ENCODE results near the gene PPP1R1C. TPM values are rescaled to one million over a fixed set of nuclear protein-coding genes. Genes with fewer than 3 reads are reported as not detected.

Gene PPP1R1C
- total RNA-seq, 1 experiment from 2014 or later: 2.8 TPM

DNA sequence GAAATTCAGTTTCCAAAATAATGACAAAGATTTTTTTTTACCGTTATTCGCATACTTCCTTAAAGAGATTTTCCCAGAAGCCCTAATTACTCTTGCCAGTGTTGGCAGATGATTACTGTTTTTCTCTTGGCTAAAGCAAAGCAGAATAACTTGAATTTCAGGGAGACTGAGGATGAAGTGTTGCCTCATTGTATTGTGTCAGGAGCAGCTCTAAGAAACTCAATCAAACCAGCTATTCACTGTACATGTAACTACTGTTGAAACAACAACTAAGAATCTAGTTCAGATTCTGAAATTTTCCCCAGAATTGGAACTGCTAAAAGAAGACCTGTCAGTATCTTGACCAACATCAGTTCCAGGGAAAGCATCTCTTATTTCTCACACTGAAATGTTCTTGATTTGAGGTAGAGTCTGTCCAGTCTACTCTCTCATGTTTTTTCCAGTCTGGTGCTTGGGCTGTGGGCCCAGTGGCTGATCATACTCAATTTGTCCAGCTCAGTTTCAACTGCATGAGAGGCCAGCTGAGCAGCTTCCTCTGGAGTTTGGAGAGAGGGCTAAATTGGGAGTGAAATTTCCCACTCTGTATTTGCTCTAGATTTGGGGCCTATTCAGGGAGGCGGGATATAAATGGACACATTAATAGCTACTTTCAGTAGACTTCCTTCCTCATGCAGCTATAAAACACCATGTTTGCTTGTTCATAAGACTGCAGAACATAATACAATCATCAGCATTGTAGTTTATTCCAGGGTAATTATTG lies 78.5 kb downstream of the PPP1R1C start:
- Mint-ChIP-seq H3K27ac (ENCODE audit: unreplicated experiment) (no peak overlapping the region), H3K27me3 (ENCODE audit: insufficient read depth, unreplicated experiment) (no peaks in the 10 kb centered on the region), H3K9me3 (ENCODE audit: unreplicated experiment) (no peaks in the 10 kb centered on the region), H3K4me1 (ENCODE audit: low read depth, unreplicated experiment) (peaks cover 4% of the 10 kb centered on the region), H3K36me3 (ENCODE audit: insufficient read depth, unreplicated experiment) (no peaks in the 10 kb centered on the region), H3K4me3 (ENCODE audit: unreplicated experiment) (no peak overlapping the region)
- H3K4me3 ChIP-seq (ENCODE audit: low read depth, low read length): no peak overlapping the region
- intact Hi-C loops (cut with micrococcal nuclease; ENCODE audit: unreplicated experiment): no loop called here
- no peaks in the 10 kb centered on the region; the same call in 1 of the 2 replicates for H3K4me1 ChIP-seq
- ChIA-PET POLR2A (no interaction called here), CTCF (no interaction called here)
- no peaks in the 10 kb centered on the region for H3K36me3 ChIP-seq (ENCODE audit: control insufficient read depth, insufficient read depth, low read length)
- no peaks in the 10 kb centered on the region for H3K9me3 ChIP-seq
- no TSS peak for BruUV-seq (replicated peaks)
- no peak for DNase-seq
- no peaks in the 10 kb centered on the region for H3K27me3 ChIP-seq (replicated peaks; ENCODE audit: control insufficient read depth, insufficient read depth, low read length)
- TF ChIP-seq, protein P1, sequence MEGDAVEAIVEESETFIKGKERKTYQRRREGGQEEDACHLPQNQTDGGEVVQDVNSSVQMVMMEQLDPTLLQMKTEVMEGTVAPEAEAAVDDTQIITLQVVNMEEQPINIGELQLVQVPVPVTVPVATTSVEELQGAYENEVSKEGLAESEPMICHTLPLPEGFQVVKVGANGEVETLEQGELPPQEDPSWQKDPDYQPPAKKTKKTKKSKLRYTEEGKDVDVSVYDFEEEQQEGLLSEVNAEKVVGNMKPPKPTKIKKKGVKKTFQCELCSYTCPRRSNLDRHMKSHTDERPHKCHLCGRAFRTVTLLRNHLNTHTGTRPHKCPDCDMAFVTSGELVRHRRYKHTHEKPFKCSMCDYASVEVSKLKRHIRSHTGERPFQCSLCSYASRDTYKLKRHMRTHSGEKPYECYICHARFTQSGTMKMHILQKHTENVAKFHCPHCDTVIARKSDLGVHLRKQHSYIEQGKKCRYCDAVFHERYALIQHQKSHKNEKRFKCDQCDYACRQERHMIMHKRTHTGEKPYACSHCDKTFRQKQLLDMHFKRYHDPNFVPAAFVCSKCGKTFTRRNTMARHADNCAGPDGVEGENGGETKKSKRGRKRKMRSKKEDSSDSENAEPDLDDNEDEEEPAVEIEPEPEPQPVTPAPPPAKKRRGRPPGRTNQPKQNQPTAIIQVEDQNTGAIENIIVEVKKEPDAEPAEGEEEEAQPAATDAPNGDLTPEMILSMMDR (IDR thresholded peaks at IDR 0.05; ENCODE audit: insufficient read depth in 1 of 2, low read depth in 1 of 2, low read length in 1 of 2, severe bottlenecking in 1 of 2, unreplicated experiment in 1 of 2): no peak

DNA sequence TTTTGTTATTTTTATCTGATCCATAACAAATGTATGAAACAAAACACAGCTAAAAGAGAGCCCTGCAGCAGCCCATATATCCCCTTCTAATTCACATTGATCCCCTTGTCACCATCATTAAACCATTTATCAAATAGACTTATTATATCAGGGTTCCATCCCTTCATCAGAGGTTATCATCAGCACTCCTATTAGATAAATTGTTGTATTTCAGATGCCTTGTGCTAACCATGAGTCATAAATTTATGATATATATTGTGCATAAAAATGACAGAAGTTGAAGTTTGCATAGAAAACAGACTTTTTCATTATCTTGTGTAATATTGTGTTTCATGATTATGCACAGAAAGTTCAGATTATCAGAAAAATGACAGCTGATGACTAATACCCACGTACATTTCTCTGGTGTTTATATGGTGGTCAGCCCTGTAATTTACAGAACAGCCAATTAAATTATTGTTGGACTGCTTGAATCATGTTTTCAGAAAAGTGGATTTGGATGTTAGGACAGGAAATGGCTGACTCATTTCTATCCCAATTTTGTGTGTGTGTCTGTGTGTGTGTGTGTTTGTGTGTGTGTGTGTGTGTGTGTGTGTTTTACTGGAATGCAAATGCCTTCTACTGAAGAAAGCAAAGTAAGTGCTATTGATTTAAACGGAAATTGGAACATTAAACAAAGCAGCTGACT lies 80.9 kb downstream of the PPP1R1C start:
- no peak for DNase-seq
- POLR2A ChIA-PET: no interaction called here
- no peak overlapping the region for H3K27ac Mint-ChIP-seq (ENCODE audit: unreplicated experiment)
- no peaks in the 10 kb centered on the region for H3K9me3 ChIP-seq
- no peak overlapping the region for H3K4me3 Mint-ChIP-seq (ENCODE audit: unreplicated experiment)
- CTCF ChIA-PET: no interaction called here
- H3K4me3 ChIP-seq (ENCODE audit: low read depth, low read length): no peak overlapping the region
- intact Hi-C loops (cut with micrococcal nuclease; ENCODE audit: unreplicated experiment): no loop called here
- no peaks in the 10 kb centered on the region for H3K36me3 Mint-ChIP-seq (ENCODE audit: insufficient read depth, unreplicated experiment)
- no peaks in the 10 kb centered on the region; the same call in 1 of the 2 replicates for H3K4me1 ChIP-seq
- no peaks in the 10 kb centered on the region for H3K27me3 Mint-ChIP-seq (ENCODE audit: insufficient read depth, unreplicated experiment)
- TF ChIP-seq, protein P1 (IDR thresholded peaks at IDR 0.05; ENCODE audit: insufficient read depth in 1 of 2, low read depth in 1 of 2, low read length in 1 of 2, severe bottlenecking in 1 of 2, unreplicated experiment in 1 of 2): no peak
- peaks cover 6% of the 10 kb centered on the region for H3K4me1 Mint-ChIP-seq (ENCODE audit: low read depth, unreplicated experiment)
- no peaks in the 10 kb centered on the region for H3K27me3 ChIP-seq (replicated peaks; ENCODE audit: control insufficient read depth, insufficient read depth, low read length)
- no peaks in the 10 kb centered on the region for H3K36me3 ChIP-seq (ENCODE audit: control insufficient read depth, insufficient read depth, low read length)
- BruUV-seq (replicated peaks): no TSS peak
- no peaks in the 10 kb centered on the region for H3K9me3 Mint-ChIP-seq (ENCODE audit: unreplicated experiment)

DNA sequence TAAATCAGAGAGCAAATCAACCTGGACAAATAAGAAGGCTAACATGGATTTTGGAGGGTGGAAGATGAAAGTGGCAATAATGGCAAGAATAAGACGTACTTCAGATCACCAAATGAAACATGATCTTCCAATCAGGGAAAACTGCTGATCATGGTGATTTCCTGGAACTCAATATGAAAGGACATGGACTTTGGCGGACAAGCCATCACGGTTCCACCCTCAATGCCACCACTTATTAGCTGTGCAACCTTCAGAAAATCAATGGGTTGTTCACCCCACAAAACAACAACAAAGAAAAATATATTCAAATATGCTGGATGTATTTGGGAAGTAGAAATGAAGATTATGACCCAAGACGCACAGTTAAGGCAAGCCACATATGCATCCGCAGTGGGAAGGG lies 81.7 kb downstream of the PPP1R1C start:
- Mint-ChIP-seq H3K9me3 (ENCODE audit: unreplicated experiment) (no peaks in the 10 kb centered on the region), H3K4me3 (ENCODE audit: unreplicated experiment) (no peak overlapping the region), H3K4me1 (ENCODE audit: low read depth, unreplicated experiment) (peaks cover 6% of the 10 kb centered on the region), H3K27me3 (ENCODE audit: insufficient read depth, unreplicated experiment) (no peaks in the 10 kb centered on the region), H3K27ac (ENCODE audit: unreplicated experiment) (no peak overlapping the region), H3K36me3 (ENCODE audit: insufficient read depth, unreplicated experiment) (no peaks in the 10 kb centered on the region)
- H3K27me3 ChIP-seq (replicated peaks; ENCODE audit: control insufficient read depth, insufficient read depth, low read length): no peaks in the 10 kb centered on the region
- no peak overlapping the region for H3K4me3 ChIP-seq (ENCODE audit: low read depth, low read length)
- TF ChIP-seq, protein P1 (IDR thresholded peaks at IDR 0.05; ENCODE audit: insufficient read depth in 1 of 2, low read depth in 1 of 2, low read length in 1 of 2, severe bottlenecking in 1 of 2, unreplicated experiment in 1 of 2): no peak
- H3K4me1 ChIP-seq: no peaks in the 10 kb centered on the region; the same call in 1 of the 2 replicates
- POLR2A ChIA-PET: no interaction called here
- no peak for DNase-seq
- no peaks in the 10 kb centered on the region for H3K36me3 ChIP-seq (ENCODE audit: control insufficient read depth, insufficient read depth, low read length)
- intact Hi-C loops (cut with micrococcal nuclease; ENCODE audit: unreplicated experiment): no loop called here
- no peaks in the 10 kb centered on the region for H3K9me3 ChIP-seq
- CTCF ChIA-PET: no interaction called here
- BruUV-seq (replicated peaks): no TSS peak

All from Caco-2 (cell line).